Suppressor macrophage treated with lipopolysaccharide for 4 hours (primary cell): Measurements from ENCODE around the gene CCDC9B.

Source experiments
- DNase-seq: peaks from one replicate; pipeline ENCODE4 v3.0.0-alpha.2; 2020

CCDC9B gene

DNA sequence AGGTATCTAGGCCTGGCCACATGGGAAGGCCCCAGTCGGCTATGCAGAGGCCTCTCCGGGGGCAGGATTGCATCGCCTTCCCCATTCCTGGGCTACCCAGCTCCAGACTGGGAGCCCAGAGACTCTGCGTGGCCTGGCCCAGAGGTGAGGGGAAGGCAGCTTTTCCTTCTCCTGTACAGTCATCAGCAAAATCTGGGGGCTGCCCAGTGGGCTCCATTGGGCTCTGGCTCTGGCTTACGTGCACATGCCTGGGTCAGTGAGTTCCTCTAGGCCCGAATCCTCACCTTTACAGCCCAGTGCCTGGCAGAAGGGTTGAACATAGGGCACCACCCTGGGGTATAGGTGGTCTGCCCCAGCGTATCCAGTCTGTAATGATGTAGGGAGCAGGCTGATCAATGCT is 53.9 kb downstream of the CCDC9B start:
- DNase-seq = no peak

DNA sequence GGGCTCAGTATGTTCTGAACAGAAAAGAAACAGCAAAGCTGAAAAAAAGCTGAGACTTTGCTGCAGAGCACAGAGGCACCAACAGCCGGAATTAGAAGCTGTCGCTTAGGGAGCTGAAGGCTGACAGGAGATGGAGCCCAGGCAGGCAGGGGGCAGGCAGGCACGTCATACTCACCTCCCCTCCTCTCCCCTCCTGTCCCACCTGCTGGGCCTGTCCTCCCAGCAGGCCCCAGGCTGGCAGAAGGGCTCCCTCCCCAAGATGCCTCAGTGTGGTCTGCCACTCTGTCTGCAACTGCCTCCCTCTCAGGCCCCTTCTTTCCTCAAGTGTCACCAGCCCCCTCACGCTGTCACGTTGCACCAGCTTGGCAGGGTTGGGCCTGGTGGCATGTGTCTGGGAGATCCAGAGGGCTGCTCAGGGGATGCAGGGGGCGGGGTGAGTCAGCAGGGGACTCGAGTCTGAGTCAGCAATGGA is 54.6 kb downstream of the CCDC9B start:
- DNase-seq = peak; percentile 69

DNA sequence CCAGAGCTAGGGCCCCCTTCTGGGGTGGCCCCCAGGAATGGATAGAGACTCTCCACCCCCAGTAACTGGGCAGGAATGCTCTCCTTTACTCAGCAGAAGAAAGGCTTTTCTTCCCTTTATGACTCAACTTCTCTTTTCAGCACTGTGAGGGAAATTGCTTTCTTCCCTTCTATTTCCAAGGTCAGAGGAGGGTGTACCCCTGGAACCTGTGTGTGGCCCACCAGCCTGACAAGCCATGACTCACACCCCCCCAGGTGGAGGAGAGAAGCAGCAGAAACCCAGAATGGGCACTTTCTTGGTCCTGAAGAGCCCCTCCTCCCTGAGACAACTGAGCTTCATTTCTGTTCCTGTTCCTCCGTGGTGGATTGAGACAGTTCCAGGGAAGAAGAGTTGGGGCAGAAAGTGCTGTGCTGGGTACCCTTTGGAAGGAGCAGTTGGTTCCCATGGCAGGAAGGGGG is 55.2 kb downstream of the CCDC9B start:
- peak; percentile 49 for DNase-seq

DNA sequence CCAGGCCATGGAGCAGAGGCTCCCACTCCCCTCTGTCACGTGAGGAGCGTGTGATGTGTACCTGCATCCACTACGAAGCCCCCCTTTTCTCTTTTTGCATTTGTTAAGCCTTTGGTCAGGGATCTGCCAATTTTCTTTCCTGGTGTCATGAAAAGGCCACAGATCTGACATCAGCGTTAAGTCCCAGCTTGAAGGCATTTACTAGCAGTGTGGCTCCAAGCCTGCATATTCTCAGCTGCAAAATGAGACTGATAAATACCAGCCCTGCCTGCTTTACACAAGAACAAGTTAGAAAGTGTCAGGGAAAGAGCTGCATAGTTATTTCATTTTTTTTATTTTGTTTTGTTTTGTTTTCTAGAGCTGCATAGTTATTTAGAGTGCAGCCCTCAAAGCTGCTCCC is 55.6 kb downstream of the CCDC9B start:
- no peak for DNase-seq

DNA sequence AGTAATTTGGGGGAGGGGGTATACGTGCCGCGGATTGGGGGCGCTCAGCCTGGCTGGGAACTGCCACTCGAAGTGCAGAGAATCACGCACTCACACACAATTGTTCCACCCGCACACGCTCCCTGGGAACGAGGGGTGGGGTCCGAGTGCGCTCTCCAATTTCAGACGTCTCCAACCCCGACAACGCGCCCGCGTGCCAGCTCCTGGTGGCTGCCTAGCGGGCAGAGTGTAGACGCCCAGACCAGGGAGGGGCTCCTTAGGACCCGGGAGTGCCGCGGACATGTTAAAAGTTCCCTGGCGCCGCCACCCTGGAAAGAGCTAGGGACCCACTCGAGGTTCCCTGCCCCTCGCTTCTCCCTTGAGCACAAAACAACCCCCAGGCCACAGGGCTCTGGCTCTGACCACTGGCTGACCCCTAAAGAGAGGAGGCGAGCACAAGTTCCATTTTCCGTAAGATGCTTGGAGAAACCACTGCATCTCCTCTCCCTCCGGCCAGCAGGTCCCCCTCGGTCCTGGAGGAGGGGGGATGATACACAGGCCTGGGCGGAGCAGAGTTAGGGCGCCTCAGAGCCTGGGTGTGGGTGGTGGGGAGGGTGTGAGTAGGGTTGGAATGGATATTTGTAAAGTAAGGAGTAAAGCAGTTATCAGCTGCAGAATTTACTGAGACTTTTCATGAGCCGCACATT is 57.0 kb downstream of the CCDC9B start:
- DNase-seq = no peak

DNA sequence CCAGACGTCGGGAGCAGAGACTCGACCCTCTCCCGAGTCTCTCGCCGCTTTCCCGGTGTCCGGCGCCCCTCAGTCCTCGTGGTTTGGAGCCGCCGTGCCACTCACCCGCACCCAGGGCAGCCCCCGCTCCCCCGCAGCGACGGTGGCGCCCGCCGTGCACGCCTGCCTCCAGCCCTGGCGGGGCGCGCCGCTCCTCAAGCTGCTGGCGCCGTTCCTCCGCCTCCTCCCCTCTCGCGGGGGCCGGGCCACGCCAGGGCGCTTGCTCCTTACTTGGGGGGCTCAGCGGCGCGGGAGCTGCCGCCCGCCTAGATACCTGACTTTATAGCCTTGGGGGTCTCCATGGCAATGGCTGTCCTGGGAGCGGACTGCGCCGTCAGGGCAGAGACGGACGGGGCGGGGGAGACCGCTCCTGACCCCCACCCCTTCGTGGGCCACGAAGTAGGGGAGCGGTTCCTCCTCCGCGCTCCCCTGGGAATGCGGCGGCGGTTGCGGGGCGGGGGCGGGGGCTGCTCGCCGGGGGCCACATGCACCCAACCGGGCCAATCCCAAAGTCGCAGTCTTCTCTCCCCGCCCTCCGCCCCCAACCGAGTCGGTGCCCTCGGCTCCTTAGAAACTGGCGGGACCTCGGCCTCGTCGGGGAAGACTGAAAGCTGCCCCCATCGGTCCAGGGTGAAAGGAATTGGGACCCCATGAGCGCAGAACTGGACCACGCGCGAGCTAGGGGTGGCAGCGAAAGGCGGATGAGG is 57.7 kb downstream of the CCDC9B start, which contains the start of gene ANKRD63:
Gene ANKRD63, minus strand, starts transcription at position 196 of the 746 bp plus-strand sequence. CDS start 478 bp downstream, outside the sequence.
- peak; percentile 30 for DNase-seq

DNA sequence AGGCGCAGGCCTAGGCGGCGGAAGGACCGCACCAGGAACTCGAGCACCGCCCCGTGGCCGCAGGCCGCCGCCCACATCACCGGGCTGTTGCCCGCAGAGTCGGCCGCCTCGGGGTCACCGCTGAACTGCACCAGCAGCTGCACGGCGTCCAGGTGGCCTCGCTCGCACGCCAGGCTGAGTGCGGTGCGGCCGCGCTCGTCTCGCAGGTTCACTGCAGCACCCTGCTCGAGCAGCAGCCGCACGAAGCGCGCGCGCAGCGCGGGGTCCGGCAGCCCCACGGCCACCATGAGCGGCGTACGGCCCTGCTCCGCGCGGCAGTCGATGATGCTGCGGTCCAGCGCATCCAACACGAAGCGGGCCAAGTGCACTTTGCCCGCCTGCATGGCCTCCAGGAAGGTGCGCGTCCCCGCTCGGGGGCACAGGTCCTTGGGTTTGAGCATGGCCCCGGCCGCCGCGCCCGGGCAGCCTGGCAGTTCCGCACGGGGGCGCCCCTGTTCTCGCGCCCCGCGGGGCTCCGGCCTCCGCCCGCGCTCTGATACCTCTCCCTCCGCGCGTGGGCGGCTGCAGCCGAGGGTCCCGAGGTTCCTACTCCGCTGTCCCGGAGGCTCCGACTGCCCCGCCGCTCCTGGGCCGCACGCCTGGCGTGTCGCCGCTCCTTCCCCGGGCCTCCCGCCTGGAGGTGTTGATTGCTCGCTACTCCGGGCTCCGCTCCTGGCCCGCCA is 58.4 kb downstream of the CCDC9B start:
- peak; percentile 48 for DNase-seq

DNA sequence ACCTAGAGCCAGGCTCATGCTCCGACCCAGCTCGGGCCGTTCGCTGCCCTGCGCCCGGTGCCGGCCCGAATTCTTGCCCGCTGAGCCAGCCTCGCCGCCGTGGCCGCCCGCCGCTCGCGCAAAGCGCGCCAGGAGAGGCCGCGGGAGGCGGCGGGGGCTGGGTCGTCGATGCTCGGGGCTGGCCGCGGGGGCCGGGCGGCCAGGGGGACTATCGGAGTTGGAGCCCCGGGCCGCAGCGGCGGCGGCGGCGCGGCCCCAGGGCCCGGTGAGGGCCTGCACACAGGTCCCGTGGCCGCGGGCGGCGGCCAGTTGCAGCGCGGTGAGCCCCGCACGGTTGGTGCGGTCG is 59.0 kb downstream of the CCDC9B start:
- no peak for DNase-seq
